Measurements from ENCODE around the gene SZRD1.

The SZRD1 gene

DNA sequence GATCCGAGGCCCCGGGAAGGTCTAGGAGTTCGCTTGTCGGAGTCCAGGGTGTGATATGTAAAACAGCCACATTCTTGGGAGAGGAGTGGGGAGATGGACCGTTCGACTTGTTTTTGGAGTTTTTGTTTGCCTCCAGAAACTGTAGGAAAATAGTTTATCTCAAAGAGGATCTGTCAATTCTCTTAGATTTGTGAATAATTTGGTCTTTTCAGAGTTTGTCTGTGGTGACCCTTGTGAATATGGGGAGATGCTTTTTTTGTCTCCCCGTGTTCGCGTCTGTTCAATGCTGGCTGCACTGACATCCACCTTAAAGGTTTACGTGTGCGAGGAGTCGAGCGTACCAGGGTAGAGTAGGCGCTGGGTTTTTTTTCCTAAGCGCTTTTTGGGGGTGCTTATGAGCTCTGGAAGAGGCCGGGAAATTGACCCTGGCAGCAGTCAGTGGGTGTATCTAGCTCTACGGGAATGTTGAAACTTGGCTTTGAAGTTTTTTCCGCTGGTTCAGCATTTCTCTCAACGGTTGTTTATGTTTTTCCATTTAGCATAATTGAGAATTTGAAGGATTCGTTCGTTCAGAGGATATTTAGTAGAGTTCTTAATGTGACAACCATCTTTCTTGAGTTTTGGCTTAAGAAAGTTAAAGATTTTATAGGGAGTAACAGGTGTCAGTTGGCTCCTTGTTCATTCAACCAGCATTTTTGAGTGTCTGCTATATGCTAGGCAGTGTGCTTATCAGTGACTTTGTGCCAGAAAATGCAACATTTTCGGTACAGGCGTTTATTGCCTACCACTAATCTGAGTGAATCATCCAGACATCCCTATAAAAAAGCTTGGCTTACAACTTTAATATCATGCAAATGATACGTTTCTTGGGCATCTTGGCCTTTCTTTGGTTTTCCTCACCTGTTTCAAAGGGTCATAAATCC, 1.2 kb downstream of the SZRD1 start:
- no peak for DNase-seq

DNA sequence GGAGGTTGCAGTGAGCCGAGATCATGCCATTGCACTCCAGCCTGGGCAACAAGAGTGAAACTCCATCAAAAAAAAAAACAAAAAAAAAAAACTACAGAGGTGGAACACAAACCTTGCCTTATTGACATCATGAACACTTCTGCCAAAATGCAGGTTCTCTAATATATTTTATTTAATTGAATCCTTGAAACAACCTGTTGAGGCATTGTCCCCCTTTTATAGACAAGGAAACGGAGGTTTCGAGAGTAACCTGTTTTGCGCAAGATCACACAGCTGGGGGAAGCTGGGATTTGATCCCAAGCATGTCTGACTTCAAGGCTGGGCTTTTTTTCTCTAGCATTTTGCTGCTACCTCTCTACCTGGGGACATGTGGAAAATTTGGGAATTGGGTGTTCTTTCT, 2.8 kb downstream of the SZRD1 start:
- DNase-seq = no peak

DNA sequence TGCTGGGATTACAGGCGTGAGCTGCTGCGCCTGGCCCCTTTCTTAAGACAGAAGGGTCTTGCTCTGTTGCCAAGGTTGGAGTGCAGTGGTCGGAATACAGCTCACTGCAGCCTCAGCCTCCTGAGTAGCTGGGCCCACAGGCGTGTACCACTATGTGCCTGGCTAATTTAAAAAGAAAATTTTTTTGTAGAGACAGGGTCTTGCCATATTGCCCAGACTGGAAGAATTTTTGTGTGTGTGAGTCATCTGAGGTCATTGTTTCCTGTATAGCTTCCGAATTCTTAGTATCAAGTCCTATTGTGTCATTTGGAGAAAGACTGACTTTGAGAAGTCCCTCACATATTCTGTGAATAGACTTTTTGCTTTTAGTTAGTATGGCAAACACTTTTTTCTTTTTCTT, 4.7 kb downstream of the SZRD1 start:
- no peak for DNase-seq

DNA sequence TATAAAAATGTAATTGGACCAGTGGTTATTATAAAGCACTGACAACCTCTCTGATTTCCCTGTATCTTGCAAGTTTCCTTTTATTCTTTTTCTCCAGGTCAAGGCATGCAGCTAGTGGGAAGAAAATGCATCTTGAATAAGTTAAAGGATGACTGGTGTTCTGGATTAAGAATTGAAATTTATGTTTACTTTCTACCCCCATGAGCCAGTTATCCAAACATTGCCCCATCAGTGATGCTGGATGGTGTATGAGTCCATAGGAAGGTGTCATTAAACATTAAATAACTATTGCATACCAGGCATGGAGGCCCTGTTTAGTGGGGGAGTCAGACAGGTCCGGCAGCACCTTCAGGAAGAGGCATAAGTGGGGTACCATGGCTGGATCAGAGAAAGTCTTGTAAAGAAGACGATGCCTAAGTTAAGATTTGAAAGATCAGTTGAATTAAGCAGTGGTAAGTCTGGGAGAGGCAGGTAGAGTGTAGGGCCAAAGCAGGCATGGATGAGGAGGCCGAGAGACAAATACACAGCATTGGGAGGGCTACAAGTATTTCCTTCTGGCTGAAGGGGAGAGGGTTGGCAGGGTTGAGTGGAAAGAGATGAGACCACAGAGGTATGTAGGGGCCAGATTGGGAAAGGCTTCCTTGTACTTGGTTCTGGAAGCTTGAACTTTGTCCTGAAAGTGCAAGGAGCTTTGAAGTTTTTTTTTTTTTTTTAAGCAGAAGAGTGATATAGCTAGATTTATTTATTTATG, 5.7 kb downstream of the SZRD1 start:
- no peak for DNase-seq

DNA sequence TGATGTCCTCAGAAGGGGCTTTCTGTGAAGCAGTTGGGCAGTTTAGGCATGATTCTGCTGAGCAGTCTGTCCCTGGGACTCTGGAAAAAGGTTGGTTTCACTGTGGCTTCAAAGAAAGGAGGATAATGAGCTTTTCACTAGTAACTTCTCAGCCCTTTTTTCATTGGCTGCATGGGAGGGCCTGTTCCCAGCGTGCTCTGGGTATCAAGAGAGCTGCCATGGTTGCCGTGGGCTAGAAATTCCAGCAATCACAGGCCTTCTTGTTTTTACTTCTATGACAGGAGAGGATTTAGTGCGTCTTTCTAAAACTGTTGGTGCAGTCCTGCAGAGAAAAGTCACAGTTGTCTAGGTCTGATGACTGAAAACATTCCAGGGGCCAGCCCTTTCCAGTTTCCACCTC, 7.2 kb downstream of the SZRD1 start:
- no peak for DNase-seq

DNA sequence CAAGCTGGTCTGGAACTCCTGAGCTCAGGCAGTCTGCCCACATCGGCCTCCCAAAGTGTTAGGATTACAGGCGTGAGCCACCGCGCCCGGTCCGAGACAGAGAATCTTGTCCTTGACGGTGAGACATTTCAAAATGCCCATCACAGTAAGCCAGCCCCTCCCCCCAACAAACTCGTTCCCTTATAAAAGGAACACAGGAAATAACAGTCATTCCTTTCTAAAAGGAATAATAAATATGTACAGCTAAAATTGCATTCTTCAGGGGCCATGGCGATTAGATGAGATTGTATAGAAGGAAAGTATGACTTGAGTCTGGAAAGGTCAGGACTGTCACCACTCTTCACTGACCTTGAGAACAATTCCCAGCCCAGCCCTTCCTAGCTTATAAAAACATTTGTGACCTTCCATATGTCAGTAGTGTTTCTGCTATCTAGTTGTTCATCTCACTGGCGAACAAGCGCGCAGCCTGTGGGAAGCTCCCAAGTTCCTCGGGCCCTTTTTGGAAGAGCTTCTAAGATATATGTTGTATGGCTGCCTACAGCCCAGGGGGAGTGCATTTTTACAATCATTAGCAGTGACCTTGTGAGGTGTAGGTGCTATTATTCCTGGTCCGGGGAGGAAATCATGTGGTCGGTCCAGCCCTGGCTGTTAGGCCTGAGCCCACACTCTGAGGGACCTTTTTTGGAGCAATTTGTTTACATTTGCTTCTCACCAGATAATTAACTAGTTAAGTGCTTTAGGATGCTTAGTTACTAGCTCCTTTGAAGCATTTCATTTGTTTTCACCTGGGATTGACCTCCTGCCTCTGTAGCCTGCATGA, 8.7 kb downstream of the SZRD1 start:
- DNase-seq = no peak

DNA sequence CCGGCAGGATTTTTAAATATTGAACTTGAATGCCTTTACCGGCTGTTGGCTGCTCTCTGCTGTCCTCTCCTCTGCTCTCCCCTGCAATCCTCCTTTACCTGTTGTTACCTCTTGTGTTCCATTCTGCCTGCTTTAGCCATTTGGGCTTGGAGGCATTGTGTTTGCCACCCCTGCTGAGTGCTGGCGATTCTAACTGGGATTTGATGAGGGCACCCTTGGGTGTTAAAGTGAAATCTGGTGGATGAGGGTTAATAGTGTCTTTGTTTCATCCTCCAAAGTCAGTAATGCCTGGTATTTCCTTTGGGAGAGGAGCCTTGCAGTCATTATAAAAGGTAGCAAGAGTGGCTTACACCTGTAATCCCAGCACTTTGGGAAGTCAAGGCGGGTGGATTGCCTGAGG, 9.9 kb downstream of the SZRD1 start:
- no peak for DNase-seq

DNA sequence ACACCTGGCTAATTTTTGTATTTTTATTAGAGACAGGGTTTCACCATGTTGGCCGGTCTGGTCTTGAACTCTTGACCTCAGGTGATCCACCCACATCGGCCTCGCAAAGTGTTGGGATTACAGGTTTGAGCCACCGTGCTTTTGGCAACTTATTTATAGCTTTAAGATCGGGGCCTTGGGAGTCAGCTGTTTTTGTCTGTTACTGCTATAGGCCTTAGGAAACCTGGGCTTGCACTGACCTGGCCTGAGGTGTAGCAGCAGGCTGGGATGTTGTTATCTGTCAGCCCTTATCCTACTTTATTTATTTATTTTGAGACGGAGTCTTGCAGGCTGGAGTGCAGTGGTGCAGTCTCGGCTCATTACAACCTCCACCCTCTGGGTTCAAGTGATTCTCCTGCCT, 11.4 kb downstream of the SZRD1 start:
- no peak for DNase-seq

DNA sequence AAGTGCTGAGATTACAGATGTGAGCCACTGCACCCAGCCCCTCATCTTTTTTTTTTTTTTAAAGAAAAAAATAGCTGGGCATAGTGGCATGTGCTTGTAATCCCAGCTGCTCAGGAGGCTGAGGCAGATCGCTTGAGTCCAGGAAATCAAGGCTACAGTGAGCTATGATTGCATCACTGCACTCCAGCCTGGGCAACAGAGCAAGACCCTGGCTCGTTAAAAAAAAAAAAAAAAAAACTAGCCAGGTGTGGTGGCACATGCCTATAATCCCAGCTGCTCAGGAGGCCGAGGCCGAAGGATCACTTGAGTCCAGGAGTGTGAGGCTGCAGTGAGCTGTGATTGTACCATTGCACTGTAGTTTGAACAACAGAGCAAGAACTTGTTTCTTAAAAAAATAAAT, 13.8 kb downstream of the SZRD1 start:
- DNase-seq = no peak

DNA sequence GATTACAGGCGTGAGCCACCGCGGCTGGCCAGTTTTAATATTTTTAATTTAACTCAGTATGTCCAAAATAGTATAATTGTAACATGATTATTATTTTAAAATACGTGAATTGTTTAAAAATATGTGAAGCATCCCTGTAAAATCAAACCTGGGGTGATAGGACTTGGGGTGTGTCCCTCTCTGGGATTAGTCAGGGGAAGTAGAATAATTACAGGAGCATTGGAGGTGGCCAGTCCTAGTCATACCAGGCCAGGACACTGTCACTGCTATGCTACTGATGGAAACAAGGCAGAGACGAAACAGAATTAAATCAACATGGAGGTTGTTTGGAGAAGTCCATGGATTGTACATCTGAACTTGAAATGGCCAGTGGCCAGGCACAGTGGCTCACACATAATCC, 16.8 kb downstream of the SZRD1 start:
- no peak for DNase-seq

DNA sequence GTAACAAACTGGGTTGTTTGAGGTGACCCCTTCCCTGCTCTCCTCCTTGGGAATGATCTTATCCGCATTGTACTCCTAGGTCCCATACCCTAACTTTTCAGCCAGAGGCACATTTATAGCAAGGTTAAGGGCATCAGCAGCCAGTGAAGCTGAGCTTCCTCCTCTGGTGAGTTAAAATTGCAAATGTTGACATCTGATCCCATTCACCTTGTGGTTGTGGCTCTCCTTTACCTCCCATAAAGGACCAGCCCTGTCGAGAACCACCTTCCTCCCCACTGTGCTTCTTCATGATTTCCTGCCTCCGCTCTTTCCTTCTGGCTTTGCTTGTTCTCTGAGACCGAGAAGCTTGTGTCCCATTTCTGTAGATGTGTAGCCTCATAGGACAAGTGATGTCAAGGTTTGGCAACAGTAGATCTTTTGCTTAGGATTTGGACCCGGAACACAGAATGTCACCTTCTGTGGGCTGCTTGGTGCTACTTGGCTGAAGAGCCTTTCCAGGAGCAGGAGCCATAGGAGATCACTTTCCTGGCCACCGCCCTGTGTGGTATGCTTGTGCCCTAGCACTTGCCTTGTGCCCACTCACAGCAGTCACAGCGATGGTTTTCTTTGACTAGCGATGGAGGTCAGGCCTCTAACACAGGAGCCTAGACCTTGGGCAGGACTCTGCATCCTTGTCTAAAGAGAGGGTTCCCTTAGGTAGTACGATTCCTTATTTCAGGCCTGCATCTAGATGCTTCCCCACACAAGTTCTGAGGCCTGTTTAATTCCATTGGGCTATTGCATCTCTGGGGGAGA, 18.8 kb downstream of the SZRD1 start:
- DNase-seq = no peak

DNA sequence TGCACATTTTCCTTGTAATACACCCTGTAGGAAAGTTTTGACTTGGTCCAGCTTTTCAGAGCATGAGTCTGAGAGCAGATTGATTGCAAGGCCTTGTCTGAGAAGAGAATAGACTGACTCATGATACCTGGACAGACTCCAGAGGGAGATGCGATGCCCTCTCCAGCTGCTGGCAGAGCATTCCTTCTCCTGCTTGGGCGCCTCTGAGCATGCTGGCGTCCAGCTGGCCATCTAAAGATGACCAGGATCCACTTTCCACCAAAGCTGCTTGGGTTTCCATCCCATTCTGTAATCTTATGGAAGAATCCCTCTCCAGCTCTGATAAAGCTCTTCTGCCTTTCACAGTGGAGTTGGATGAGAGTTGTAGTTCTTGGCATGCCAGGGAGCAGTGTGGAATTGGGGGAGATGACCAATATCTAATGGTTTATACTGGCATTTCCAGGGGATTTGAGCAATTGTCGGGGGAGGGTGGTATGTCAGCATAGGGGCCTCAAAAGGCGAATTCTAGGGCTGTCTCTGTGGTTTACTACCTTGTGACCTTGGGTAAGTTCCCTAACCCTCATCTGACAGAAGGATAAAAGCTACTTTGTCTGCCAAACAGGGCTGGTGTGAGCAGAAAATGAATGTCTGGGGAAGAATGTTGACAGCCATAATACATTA, 19.5 kb downstream of the SZRD1 start:
- no peak for DNase-seq

DNA sequence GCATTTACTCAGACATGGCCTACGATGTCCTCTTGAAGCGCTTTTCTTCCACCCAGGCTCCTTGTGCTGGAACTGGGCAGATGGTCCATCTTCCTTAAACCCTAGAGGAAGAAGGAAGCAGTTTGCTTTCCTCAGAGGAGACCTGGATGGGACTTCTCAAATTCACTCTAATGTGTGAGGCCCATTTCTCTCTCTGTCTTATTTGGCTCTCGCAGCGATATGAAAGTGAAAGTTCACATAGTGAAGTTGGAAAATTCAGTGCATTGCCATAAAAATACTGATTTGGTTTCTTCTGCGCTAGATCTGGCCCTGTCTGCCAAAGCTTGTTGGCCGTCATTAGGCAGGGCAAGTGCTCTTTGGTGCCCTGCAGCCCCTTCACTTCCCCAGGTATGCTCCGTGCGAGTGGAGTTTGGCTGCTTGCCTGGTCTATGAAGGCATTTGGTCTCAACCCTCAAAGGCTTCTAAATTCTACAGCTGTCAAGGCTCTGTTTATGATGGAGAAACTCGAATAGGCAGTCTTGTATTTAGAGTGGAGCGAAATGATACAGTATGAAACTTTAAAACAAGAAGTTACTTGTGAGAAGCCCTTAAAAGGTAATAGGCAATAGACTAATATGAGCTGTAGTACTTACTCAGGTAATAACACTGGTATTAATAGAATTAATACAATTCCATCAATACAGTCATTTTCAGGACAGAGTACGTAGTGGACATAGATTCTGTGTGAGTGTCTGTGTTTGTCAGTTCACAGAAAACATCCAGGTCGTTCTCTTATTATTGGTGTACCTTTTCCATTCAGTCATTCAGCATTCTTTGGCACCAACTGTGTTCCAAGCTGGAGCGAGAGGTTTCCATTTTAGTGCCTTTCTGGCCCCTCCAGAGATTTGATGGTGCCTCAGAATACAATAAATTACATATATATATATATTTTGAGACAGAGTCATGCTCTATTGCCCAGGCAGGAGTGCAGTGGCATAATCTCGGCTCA, 20.5 kb downstream of the SZRD1 start:
- DNase-seq = no peak

DNA sequence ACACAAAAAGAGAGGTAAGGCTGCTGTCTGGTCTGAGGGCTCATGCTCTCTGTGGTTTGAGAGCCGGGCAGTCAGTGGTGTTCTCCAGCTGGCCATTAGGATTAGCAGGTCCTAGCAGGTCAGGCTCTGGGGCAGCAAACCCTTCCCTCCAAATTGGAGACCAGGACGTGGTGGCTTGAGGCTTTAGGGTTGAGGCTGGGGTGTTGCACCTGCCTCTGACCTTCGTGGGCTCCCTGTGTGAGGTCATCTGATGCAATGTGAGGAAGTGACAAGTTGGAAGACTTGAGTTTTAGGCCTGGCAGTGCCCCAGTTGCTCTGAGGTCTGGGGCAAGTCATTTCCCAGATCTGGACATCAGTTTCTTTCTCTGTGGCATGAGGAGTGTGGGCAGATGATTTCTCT, 24.4 kb downstream of the SZRD1 start:
- no peak for DNase-seq

DNA sequence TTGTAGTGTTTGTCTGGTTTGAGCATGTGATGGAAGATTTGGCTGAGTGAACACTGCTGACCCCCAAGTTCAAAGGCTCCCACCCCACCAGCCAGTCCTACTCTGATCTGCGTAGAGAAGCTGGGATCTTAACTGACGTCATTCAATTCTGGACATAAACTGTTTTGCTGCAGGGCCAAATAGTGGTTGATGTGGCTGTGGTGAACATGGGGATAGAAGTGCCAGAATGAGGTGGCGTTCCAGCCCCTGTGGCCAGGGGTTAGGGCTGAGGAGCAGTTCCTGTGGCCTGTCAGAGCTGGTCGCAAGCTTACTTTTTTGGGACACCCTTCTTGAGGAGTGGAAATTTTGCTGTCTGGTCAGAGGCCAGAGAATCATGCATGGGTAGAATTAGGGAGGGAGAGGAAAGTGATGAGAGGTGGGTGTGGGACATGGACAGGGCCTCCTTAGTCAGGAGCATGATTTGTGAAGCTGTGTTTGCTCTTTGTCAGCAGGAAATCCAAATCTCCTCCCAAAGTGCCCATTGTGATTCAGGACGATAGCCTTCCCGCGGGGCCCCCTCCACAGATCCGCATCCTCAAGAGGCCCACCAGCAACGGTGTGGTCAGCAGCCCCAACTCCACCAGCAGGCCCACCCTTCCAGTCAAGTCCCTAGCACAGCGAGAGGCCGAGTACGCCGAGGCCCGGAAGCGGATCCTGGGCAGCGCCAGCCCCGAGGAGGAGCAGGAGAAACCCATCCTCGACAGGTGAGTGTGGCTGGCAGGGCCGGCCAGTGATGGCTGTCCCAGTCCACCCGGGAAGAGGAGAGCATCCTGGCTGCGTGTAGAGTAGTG, 25.9 kb downstream of the SZRD1 start:
- no peak for DNase-seq

DNA sequence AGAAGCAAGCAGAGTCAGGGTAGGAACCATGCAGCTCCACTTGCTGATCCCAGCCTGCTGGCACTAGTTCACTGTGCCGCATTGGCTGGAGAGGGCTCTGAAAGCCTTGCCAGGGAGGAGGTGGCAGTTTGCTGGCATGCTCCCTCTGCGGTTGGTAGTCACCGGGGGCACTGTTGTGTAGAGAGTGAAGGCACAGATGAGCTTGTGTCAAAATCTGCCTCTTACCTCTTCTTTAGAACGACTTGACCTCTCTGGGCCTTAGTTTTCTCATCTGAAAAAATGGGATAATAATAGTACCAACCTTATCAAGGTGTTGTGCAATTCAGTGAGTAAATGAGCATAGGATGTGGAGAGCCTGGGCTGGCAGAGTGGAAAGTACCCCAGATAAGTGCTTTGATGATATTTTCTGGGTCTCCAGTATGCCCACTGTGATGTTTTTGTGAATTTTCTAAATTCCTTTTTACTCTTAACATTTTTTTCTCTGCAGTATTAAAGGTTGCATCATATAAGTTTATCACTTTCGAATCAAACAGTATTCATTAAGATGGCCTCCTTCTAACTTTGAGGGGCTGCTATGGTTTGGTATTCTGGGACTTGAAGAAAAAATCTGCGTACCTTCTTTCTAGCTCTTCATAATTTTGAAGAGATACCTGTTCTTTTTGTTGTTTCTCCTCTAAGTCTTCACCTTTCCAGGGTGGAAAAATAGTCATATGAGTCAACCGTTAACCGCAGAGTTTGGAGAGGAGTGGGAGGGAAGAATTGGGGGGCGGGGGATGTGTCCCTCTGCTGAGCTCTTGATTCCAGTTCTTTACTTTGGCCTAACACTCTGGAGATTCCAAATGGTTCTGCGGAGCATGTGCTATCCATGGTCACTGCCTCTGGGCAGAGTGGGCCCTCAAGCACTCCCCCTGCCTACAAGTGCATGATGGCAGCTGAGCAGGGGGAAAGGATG, 26.8 kb downstream of the SZRD1 start:
- no peak for DNase-seq

DNA sequence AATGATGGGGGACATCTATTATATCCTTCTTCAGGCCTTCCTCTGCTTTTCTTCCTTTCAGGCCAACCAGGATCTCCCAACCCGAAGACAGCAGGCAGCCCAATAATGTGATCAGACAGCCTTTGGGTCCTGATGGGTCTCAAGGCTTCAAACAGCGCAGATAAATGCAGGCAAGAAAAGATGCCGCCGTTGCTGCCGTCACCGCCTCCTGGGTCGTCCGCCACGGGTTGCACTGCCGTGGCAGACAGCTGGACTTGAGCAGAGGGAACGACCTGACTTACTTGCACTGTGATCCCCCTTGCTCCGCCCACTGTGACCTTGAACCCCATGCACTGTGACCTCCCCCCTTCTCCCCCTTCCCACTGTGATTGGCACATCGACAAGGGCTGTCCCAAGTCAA, 27.9 kb downstream of the SZRD1 start:
- DNase-seq = no peak

DNA sequence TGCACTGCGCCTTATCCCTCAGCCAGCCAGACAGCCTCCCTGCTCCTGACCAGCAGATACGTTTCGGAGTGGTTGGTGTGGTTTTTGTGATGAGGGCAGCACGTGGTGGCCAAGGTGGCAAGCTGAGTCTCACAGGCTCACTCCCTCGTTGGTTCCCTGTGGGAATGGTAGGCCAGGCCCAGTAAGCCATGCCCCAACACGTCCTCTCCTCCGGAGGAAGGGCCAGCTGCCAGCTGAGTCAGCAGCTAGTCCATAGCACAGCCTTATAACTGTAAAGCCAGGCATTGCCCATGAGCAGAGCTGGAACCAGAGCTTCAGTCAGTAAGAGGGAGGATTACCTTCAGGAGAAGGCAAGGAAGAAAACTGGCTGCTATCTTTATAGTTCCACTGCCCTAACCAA, 29.5 kb downstream of the SZRD1 start:
- DNase-seq = no peak

DNA sequence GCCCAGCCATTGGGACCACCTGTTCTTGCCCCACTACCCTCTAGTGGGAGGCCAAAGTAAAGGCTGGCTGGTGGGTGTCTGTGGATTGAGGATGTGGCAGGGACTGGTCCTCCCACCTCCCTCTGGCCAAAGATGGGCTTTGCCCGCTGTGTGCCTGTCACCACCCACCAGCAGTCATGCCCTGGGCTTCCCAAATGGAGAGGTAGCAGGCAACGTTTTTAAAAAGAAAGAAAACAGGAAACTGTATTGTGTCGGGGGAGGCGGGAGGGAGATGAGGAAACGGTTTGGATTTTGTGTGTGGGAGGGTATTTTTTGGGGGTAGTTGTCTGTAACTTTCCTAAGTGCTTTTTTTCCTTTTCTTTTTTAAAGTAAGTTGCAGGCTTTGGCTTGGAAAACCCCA, 30.1 kb downstream of the SZRD1 start:
- no peak for DNase-seq
